HCT116 (cell line): ENCODE data around the gene TTF1. TPM values are rescaled to one million over a fixed set of nuclear protein-coding genes. Genes with fewer than 3 reads are reported as not detected.

Source experiments
- ATAC-seq: fragments of 200-7000 bp; cut with Tn5 transposase; 2 replicates; pipeline ENCODE4 v1.9.1; 2020; ENCODE audit warnings: mild to moderate bottlenecking, moderate library complexity
- BruUV-seq: library from RNA; stranded (reverse); fragments of 400-500 nt; replicated peaks from 2 replicates; lab custom pipeline; 2021; lab: Mats Ljungman, UMichigan
- CTCF ChIA-PET: fragments of 300-600 bp; sonication (Branson Sonifier 250); formaldehyde crosslinking; loops from one replicate; lab custom pipeline; 2021; ENCODE audit warnings: antibody characterized with exemption; lab: Charles Lee
- POLR2A ChIA-PET: fragments of 300-600, 350-600 bp; sonication (Branson Sonifier 250); formaldehyde crosslinking; loops from one replicate; lab custom pipeline; 2021; ENCODE audit warnings: antibody characterized with exemption; lab: Charles Lee
- RAD21 ChIA-PET, 2 experiments: fragments of 300-600 bp; sonication (Branson Sonifier 250); formaldehyde crosslinking; loops; one replicate each; lab custom pipeline; 2023; ENCODE audit warnings: low total read pairs in 2 of 2; ENCODE audit not compliant: uncharacterized antibody in 2 of 2, unreplicated experiment in 2 of 2, low non-redundant PET in 1 of 2; lab: Charles Lee
- DNase-seq: peaks from one replicate; pipeline ENCODE4 v3.0.0-alpha.2; 2010; ENCODE audit warnings: low read depth, low spot score
- H2AFZ ChIP-seq: fragments of 200-600 bp; shearing (Covaris generic), sonication (generic); 2 replicates; pipeline ENCODE4 v1.6.1; 2017; ENCODE audit warnings: low read depth, mixed run types, mixed read lengths, antibody characterized with exemption, low read length; ENCODE audit not compliant: poor library complexity, severe bottlenecking
- H3K27ac ChIP-seq: 2 replicates; pipeline ENCODE4 v1.5.1; 2012; ENCODE audit warnings: low read depth, low read length
- H3K27me3 ChIP-seq: fragments of 200-600 bp; sonication (generic); 2 replicates; pipeline ENCODE4 v1.6.1; 2016; ENCODE audit warnings: mixed run types, low read length, mixed read lengths; ENCODE audit not compliant: insufficient read depth
- H3K36me3 ChIP-seq, 2 experiments: fragments of 200-500 bp in 1 of 2; fragments of 200-600 bp in 1 of 2; sonication (Bioruptor generic) in 1 of 2; sonication (generic) in 1 of 2; 2 replicates each; pipeline versions ENCODE4 v1.5.1 to v1.6.1; 2014 to 2016; ENCODE audit warnings: low read length in 2 of 2, inconsistent platforms in 1 of 2, mixed read lengths in 1 of 2, mixed run types in 1 of 2; ENCODE audit not compliant: insufficient read depth in 2 of 2, control insufficient read depth in 1 of 2
- H3K4me1 ChIP-seq, 2 experiments: fragments of 200-600 bp in 1 of 2; sonication (generic) in 1 of 2; 2 replicates each; pipeline versions ENCODE4 v1.5.1 to v1.6.1; 2012 to 2017; ENCODE audit warnings: low read length in 2 of 2, inconsistent platforms in 1 of 2, mild to moderate bottlenecking in 1 of 2, mixed read lengths in 1 of 2, mixed run types in 1 of 2, moderate library complexity in 1 of 2; ENCODE audit not compliant: insufficient read depth in 2 of 2, control insufficient read depth in 1 of 2
- H3K4me2 ChIP-seq: fragments of 200-600 bp; sonication (generic); 2 replicates; pipeline ENCODE4 v1.6.1; 2017; ENCODE audit warnings: mixed run types, low read length, mixed read lengths
- H3K4me3 ChIP-seq, 2 experiments: fragments of 200-600 bp in 1 of 2; sonication (generic) in 1 of 2; replicated peaks in 1 of 2; 2 replicates each; pipeline ENCODE4 v1.5.1; 2011 to 2016; ENCODE audit warnings: low read length in 2 of 2, control low read depth in 1 of 2, low read depth in 1 of 2, mild to moderate bottlenecking in 1 of 2, mixed read lengths in 1 of 2, mixed run types in 1 of 2
- H3K79me2 ChIP-seq: fragments of 200-600 bp; sonication (generic); 2 replicates; pipeline ENCODE4 v1.6.1; 2017; ENCODE audit warnings: mild to moderate bottlenecking, mixed run types, low read length, moderate library complexity, mixed read lengths; ENCODE audit not compliant: insufficient read depth
- H3K9ac ChIP-seq: fragments of 200-600 bp; sonication (generic); 2 replicates; pipeline ENCODE4 v1.6.1; 2016; ENCODE audit warnings: low read length, mixed read lengths
- H3K9me2 ChIP-seq: fragments of 200-600 bp; sonication (generic), shearing (Covaris generic); 2 replicates; pipeline ENCODE4 v1.6.1; 2017; ENCODE audit warnings: mixed run types, mild to moderate bottlenecking, moderate library complexity; ENCODE audit not compliant: insufficient read depth
- H3K9me3 ChIP-seq, 2 experiments: fragments of 200-500 bp in 1 of 2; fragments of 200-600 bp in 1 of 2; sonication (Bioruptor generic) in 1 of 2; sonication (generic) in 1 of 2; 2 replicates each; pipeline ENCODE4 v1.6.1; 2014 to 2017; ENCODE audit warnings: low read length in 2 of 2, mixed read lengths in 2 of 2, inconsistent platforms in 1 of 2, low read depth in 1 of 2, mild to moderate bottlenecking in 1 of 2, mixed run types in 1 of 2, moderate library complexity in 1 of 2; ENCODE audit not compliant: control insufficient read depth in 1 of 2, insufficient read depth in 1 of 2
- H4K20me1 ChIP-seq: fragments of 200-600 bp; sonication (generic), shearing (Covaris generic); 2 replicates; pipeline ENCODE4 v1.6.1; 2017; ENCODE audit warnings: mixed run types, mild to moderate bottlenecking, moderate library complexity; ENCODE audit not compliant: insufficient read depth
- ATF3 ChIP-seq: IDR thresholded peaks from 2 replicates; pipeline ENCODE4 v1.6.1; 2012
- CBX3 ChIP-seq: IDR thresholded peaks from 2 replicates; pipeline ENCODE4 v1.6.1; 2012; ENCODE audit warnings: low read depth
- CTCF ChIP-seq, 3 experiments: fragments of 200-600 bp in 1 of 3; sonication (generic) in 1 of 3; IDR thresholded peaks in 2 of 3; conservative IDR thresholded peaks in 1 of 3; 2 replicates each; pipeline ENCODE4 v1.5.1; 2012 to 2017; ENCODE audit warnings: low read depth in 2 of 3, low read length in 2 of 3, antibody characterized with exemption in 1 of 3, borderline replicate concordance in 1 of 3, control low read depth in 1 of 3, mild to moderate bottlenecking in 1 of 3, mixed read lengths in 1 of 3, mixed run types in 1 of 3, moderate library complexity in 1 of 3; ENCODE audit not compliant: insufficient read depth in 1 of 3
- EZH2 ChIP-seq: fragments of 200-600 bp; sonication (generic); IDR thresholded peaks from 2 replicates; pipeline ENCODE4 v1.6.1; 2017; ENCODE audit warnings: antibody characterized with exemption, mixed run types
- FOSL1 ChIP-seq: IDR thresholded peaks from 2 replicates; pipeline ENCODE4 v1.6.1; 2012; ENCODE audit warnings: low read depth
- JUND ChIP-seq: IDR thresholded peaks from 2 replicates; pipeline ENCODE4 v1.6.1; 2012
- RAD21 ChIP-seq: IDR thresholded peaks from 2 replicates; pipeline ENCODE4 v1.6.1; 2012; ENCODE audit warnings: low read depth, mild to moderate bottlenecking
- SIN3A ChIP-seq: IDR thresholded peaks from 2 replicates; pipeline ENCODE4 v1.6.1; 2012; ENCODE audit warnings: low read depth
- SP1 ChIP-seq: IDR thresholded peaks from 2 replicates; pipeline ENCODE4 v1.6.1; 2012; ENCODE audit warnings: low read depth
- YY1 ChIP-seq: IDR thresholded peaks from 2 replicates; pipeline ENCODE4 v1.6.1; 2011; ENCODE audit warnings: low read length, low read depth, moderate library complexity, mild to moderate bottlenecking; ENCODE audit not compliant: insufficient replicate concordance; ENCODE audit errors: extremely low read depth
- ZBTB33 ChIP-seq: IDR thresholded peaks from 2 replicates; pipeline ENCODE4 v1.6.1; 2011; ENCODE audit warnings: mild to moderate bottlenecking, low read length, moderate library complexity; ENCODE audit not compliant: insufficient replicate concordance; ENCODE audit errors: extremely low read depth
- ZFX ChIP-seq: fragments of 450-650 bp; IDR thresholded peaks from 2 replicates; pipeline ENCODE4 v1.6.1; 2017
- intact Hi-C: fragments of 100-400 bp; cut with micrococcal nuclease; formaldehyde crosslinking; loops from 2 replicates; pipeline ENCODE4 v1.10.0; 2022
- total RNA-seq: library from RNA; stranded (reverse); gene quantifications from one replicate; pipeline ENCODE4 v1.2.1, GENCODE V29; 2021; ENCODE audit not compliant: unreplicated experiment
- TF ChIP-seq, protein P1 (sequence below): IDR thresholded peaks from 2 replicates; pipeline ENCODE4 v1.6.1; 2012

The TTF1 gene
- total RNA-seq, 1 experiment from 2014 or later: 14.5 TPM

DNA sequence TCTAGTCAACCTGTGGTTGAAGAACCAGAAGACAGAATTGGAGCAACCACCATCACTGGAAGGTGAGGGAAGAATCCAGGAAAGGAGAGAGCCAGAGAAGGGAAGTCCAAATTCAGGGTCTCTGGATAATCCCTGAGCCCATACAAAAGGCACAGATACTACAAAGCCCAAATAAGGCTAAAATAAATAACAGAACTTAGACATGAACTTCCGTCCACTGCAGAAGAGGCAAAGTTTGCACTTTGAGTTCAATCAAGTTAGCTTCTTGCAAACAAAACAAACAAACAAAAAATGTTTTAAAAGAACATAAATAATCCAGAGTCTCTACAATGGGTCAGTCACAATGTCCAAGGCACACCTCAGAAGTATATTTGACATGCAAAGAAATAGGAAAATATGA is 24.4 kb upstream of the TTF1 start:
- TF ChIP-seq SIN3A (no peak), ZFX (no peak), ZBTB33 (no peak), RAD21 (no peak), JUND (no peak), EZH2 (no peak), CBX3 (no peak), SP1 (no peak), ATF3 (no peak), YY1 (no peak), FOSL1 (no peak), CTCF (IDR thresholded peaks at IDR 0.05 in 2 of 3, conservative IDR thresholded peaks at IDR 0.05 in 1 of 3; ENCODE audit: borderline replicate concordance in 1 of 3, insufficient read depth in 1 of 3, low read depth in 2 of 3, low read length in 2 of 3) (no peak)
- TF ChIP-seq, protein P1, sequence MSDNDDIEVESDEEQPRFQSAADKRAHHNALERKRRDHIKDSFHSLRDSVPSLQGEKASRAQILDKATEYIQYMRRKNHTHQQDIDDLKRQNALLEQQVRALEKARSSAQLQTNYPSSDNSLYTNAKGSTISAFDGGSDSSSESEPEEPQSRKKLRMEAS: no peak
- TF ChIP-seq, all 23 proteins: peak for 0
- Histone ChIP-seq H3K4me2 (no peak overlapping the region), H3K9me2 (no peaks in the 10 kb centered on the region), H3K4me1 (no peaks in the 10 kb centered on the region), H3K4me3 (no peak overlapping the region), H3K9ac (no peak overlapping the region), H2AFZ (no peak overlapping the region), H3K36me3 (no peaks in the 10 kb centered on the region), H3K27me3 (peaks cover 5% of the 10 kb centered on the region; the same call in 1 of the 2 replicates), H4K20me1 (no peaks in the 10 kb centered on the region), H3K9me3 (no peaks in the 10 kb centered on the region), H3K79me2 (no peaks in the 10 kb centered on the region), H3K27ac (no peak overlapping the region)
- RAD21 ChIA-PET: no interaction called here
- BruUV-seq: no TSS peak
- CTCF ChIA-PET: no interaction called here
- no peak for ATAC-seq
- POLR2A ChIA-PET: no interaction called here
- intact Hi-C loops: no loop called here
- DNase-seq: no peak
